ENCODE data around the gene ADAMTS4. TPM values are rescaled to one million over a fixed set of nuclear protein-coding genes. Genes with fewer than 3 reads are reported as not detected.

Gene ADAMTS4
- total RNA-seq, 1 donor, result 3.1 TPM

GRCh38 chr1:161153176-161153575, 45.7 kb downstream of the ADAMTS4 start:
- DNase-seq (ENCODE audit: low read depth), result no peak
- H3K4me3 ChIP-seq (ENCODE audit: low read depth, low read length), result peak overlapping the region; percentile 98
- no peak for TF ChIP-seq CTCF (IDR thresholded peaks at IDR 0.05; ENCODE audit: insufficient read depth, low read length)

- no peak for TF ChIP-seq CTCF (IDR thresholded peaks at IDR 0.05; ENCODE audit: insufficient read depth, low read length)
- DNase-seq (ENCODE audit: low read depth), result no peak
- no peak overlapping the region for H3K4me3 ChIP-seq (ENCODE audit: low read depth, low read length)
Observed at GRCh38 chr1:161145832-161146231, 53.0 kb downstream of the ADAMTS4 start.

GRCh38 chr1:161140755-161141400, 58.0 kb downstream of the ADAMTS4 start:
- no peak for DNase-seq (ENCODE audit: low read depth)
- no peak for TF ChIP-seq CTCF (IDR thresholded peaks at IDR 0.05; ENCODE audit: insufficient read depth, low read length)
- no peak overlapping the region for H3K4me3 ChIP-seq (ENCODE audit: low read depth, low read length)

GRCh38 chr1:161139766-161140165, 59.1 kb downstream of the ADAMTS4 start:
- H3K4me3 ChIP-seq (ENCODE audit: low read depth, low read length), result no peak overlapping the region
- TF ChIP-seq CTCF (IDR thresholded peaks at IDR 0.05; ENCODE audit: insufficient read depth, low read length), result peak; percentile 58
- DNase-seq (ENCODE audit: low read depth), result peak; percentile 76

GRCh38 chr1:161138431-161138830, 60.4 kb downstream of the ADAMTS4 start:
- no peak overlapping the region for H3K4me3 ChIP-seq (ENCODE audit: low read depth, low read length)
- no peak for TF ChIP-seq CTCF (IDR thresholded peaks at IDR 0.05; ENCODE audit: insufficient read depth, low read length)
- DNase-seq (ENCODE audit: low read depth), result no peak

- no peak overlapping the region for H3K4me3 ChIP-seq (ENCODE audit: low read depth, low read length)
- DNase-seq (ENCODE audit: low read depth), result no peak
- TF ChIP-seq CTCF (IDR thresholded peaks at IDR 0.05; ENCODE audit: insufficient read depth, low read length), result no peak
Observed at GRCh38 chr1:161137881-161138280, 61.0 kb downstream of the ADAMTS4 start.

Small RNAs within 50 kb of the gene (small RNA-seq; reads per million reads assigned to genes)
- not detected for gene RF01225

Other genes with a start within 250 kb of the ADAMTS4 start
- 3.8 TPM in 1 of 2 replicates, not detected in the other for gene ITLN2, start 244.2 kb downstream of the ADAMTS4 start, total RNA-seq (ENCODE audit: low replicate concordance)
- 0.36 and 3.3 TPM in 2 replicates for gene F11R, start 177.9 kb downstream of the ADAMTS4 start, total RNA-seq (ENCODE audit: low replicate concordance)
- 0.90 TPM in 1 of 2 replicates, not detected in the other for gene TSTD1, start 160.1 kb downstream of the ADAMTS4 start, total RNA-seq (ENCODE audit: low replicate concordance)
- gene USF1, start 153.1 kb downstream of the ADAMTS4 start, total RNA-seq (ENCODE audit: low replicate concordance), result 23.5 and 36.2 TPM in 2 replicates
- not detected in 2 replicates for gene ARHGAP30, start 129.2 kb downstream of the ADAMTS4 start, total RNA-seq (ENCODE audit: low replicate concordance)
- gene NECTIN4, start 109.5 kb downstream of the ADAMTS4 start, total RNA-seq (ENCODE audit: low replicate concordance), result not detected in 2 replicates
- gene KLHDC9, start 100.7 kb downstream of the ADAMTS4 start, total RNA-seq (ENCODE audit: low replicate concordance), result 0.90 and 1.8 TPM in 2 replicates
- 39.9 and 50.2 TPM in 2 replicates for gene PFDN2, start 81.0 kb downstream of the ADAMTS4 start, total RNA-seq (ENCODE audit: low replicate concordance)
- gene NIT1, start 80.9 kb downstream of the ADAMTS4 start, total RNA-seq (ENCODE audit: low replicate concordance), result 13.3 and 18.3 TPM in 2 replicates
- gene DEDD, start 66.4 kb downstream of the ADAMTS4 start, total RNA-seq (ENCODE audit: low replicate concordance), result 7.8 and 25.8 TPM in 2 replicates
- 65.3 and 111 TPM in 2 replicates for gene UFC1, start 45.1 kb downstream of the ADAMTS4 start, total RNA-seq (ENCODE audit: low replicate concordance)
- gene USP21, start 39.6 kb downstream of the ADAMTS4 start, total RNA-seq (ENCODE audit: low replicate concordance), result 6.1 and 11.6 TPM in 2 replicates
- gene PPOX, start 32.6 kb downstream of the ADAMTS4 start, total RNA-seq (ENCODE audit: low replicate concordance), result 14.0 and 16.0 TPM in 2 replicates
- gene B4GALT3, start 21.5 kb downstream of the ADAMTS4 start, total RNA-seq (ENCODE audit: low replicate concordance), result 8.3 and 11.4 TPM in 2 replicates
- 65.4 and 67.5 TPM in 2 replicates for gene NDUFS2, start 3.3 kb upstream of the ADAMTS4 start, total RNA-seq (ENCODE audit: low replicate concordance)
- gene FCER1G, start 16.2 kb upstream of the ADAMTS4 start, total RNA-seq (ENCODE audit: low replicate concordance), result not detected in 2 replicates
- not detected in 2 replicates for gene APOA2, start 24.6 kb upstream of the ADAMTS4 start, total RNA-seq (ENCODE audit: low replicate concordance)
- gene TOMM40L, start 27.0 kb upstream of the ADAMTS4 start, total RNA-seq (ENCODE audit: low replicate concordance), result 5.2 and 9.1 TPM in 2 replicates
- not detected in 2 replicates for gene NR1I3, start 39.1 kb upstream of the ADAMTS4 start, total RNA-seq (ENCODE audit: low replicate concordance)
- not detected in 2 replicates for gene PCP4L1, start 59.7 kb upstream of the ADAMTS4 start, total RNA-seq (ENCODE audit: low replicate concordance)
- 0.09 and 1.2 TPM in 2 replicates for gene MPZ, start 110.9 kb upstream of the ADAMTS4 start, total RNA-seq (ENCODE audit: low replicate concordance)
- gene SDHC, start 115.3 kb upstream of the ADAMTS4 start, total RNA-seq (ENCODE audit: low replicate concordance), result 52.1 and 56.5 TPM in 2 replicates
- gene CFAP126, start 168.8 kb upstream of the ADAMTS4 start, total RNA-seq (ENCODE audit: low replicate concordance), result not detected in 2 replicates

All from fibroblast of the aortic adventitia (primary cell).